GM04504 (cell line): ENCODE data around the gene NRXN3.
A peak's percentile ranks its signal among the peaks of the same experiment; 100 is the strongest.

ENCODE experiments used
- DNase-seq: peaks from one replicate; pipeline ENCODE4 v3.0.0-alpha.2; 2012; ENCODE audit warnings: low read depth

Gene NRXN3

GRCh38 chr14:79583738-79584408 is 1413.7 kb downstream of the NRXN3 start:
- DNase-seq = peak; percentile 46

- DNase-seq = peak; percentile 83
Measured at GRCh38 chr14:79584679-79585078, 1414.5 kb downstream of the NRXN3 start.

GRCh38 chr14:79585845-79586244 is 1415.7 kb downstream of the NRXN3 start:
- no peak for DNase-seq

GRCh38 chr14:79586416-79586815 is 1416.2 kb downstream of the NRXN3 start:
- no peak for DNase-seq

- peak; percentile 56 for DNase-seq
Measured at GRCh38 chr14:79586989-79587598, 1416.9 kb downstream of the NRXN3 start.

- DNase-seq = no peak
Measured at GRCh38 chr14:79587875-79588274, 1417.7 kb downstream of the NRXN3 start.

DNA sequence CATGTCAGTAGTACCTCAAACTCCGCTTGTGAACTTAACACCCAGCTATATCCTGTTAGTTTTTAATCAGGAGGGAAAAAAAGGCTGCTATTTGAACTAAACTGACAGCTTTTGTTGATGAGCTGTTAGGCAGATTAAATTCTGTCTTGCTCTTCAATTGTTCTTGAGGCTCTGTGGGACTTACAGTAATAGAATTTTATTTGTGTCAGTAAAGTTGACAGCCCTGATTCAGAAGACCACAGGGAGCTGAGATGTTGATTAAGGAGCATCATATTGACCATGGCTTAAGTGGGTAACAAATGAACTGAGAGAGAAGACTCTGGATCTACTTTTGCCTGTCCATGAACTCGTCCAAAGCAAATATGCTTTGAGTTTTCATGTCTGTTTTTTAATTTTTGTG is 1418.2 kb downstream of the NRXN3 start:
- no peak for DNase-seq

- peak; percentile 41 for DNase-seq
Measured at GRCh38 chr14:79596551-79596950, 1426.4 kb downstream of the NRXN3 start.

DNA sequence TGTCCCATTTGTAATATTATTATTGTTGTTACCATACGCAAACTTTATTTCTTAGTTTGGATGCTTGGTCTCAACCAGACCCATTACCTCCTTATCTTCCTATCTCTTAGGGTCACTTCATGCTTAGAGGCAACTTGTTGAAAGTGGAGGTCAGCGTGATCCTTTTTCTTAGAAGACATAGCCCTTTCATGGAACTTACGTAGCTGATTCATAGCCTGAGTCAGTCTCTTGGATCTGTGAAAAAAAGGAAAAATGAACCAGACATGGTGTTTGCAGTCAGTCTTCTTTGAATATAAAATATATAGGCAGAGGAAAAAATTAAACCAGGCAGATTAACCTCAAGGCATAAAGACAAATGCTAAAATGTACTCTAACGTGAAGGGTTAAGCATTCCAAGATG is 1427.4 kb downstream of the NRXN3 start:
- no peak for DNase-seq

GRCh38 chr14:79598339-79598738 is 1428.2 kb downstream of the NRXN3 start:
- no peak for DNase-seq

DNA sequence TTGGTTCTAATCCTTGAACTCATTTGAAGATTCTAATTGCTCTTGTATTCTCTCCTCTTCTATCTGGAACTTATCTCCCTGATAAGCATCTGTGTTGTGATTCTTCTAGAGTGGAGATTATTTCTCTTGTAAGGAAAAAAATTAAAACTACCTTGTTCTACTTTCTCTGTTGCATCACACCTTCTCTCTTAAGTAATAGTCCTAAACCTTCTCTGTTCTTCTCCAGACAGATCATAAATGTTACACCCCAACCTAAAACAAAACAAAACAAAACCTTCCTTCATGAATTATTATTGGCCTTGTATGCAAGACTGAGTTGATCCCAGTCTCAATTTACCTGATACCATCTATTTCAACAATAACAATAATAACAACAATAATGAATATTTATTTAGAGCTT is 1429.1 kb downstream of the NRXN3 start:
- no peak for DNase-seq

DNA sequence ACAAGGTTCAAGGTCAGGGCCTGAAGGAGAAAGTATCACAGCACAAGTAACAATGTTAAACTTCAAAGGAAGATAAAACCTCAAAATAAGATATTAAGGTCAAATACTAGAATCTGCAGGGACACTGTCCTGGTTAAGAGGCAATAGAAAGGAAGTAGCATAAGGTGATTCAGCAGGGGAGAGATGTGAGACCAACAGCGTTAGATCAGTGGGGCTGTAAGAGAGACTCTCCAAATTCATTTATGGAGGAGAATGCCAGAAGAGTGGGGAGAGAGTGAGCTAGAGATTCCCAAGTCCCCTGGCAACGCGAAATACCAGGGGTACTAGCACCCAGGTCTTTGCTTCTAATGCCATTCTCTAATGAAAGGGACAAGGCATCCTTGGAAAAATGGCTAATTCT is 1430.2 kb downstream of the NRXN3 start:
- no peak for DNase-seq

GRCh38 chr14:79601579-79601978 is 1431.4 kb downstream of the NRXN3 start:
- no peak for DNase-seq

GRCh38 chr14:79602045-79602444 is 1431.9 kb downstream of the NRXN3 start:
- no peak for DNase-seq

GRCh38 chr14:79602742-79603141 is 1432.6 kb downstream of the NRXN3 start:
- no peak for DNase-seq

GRCh38 chr14:79605849-79606248 is 1435.7 kb downstream of the NRXN3 start:
- no peak for DNase-seq

DNA sequence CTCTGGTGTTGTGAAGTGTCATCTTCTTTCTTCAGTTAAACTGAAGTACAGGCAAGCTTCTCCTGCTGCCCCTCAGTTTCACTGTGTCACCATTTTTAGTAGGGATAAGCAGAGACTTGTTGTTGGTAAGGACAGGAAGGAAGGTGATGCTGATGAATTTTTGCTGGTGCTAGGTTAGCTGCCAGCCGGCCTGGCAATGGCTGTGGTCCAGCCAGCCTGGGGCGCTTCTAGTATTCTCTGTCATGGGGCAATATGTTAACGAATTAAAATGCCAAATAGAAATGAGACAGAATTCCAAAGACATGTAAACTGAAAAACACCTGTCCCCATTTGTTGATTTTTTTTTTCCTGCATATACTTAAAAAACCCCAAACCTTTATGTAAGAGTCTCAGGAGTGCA is 1438.3 kb downstream of the NRXN3 start:
- DNase-seq = no peak

- no peak for DNase-seq
Measured at GRCh38 chr14:79613625-79614024, 1443.5 kb downstream of the NRXN3 start.

DNA sequence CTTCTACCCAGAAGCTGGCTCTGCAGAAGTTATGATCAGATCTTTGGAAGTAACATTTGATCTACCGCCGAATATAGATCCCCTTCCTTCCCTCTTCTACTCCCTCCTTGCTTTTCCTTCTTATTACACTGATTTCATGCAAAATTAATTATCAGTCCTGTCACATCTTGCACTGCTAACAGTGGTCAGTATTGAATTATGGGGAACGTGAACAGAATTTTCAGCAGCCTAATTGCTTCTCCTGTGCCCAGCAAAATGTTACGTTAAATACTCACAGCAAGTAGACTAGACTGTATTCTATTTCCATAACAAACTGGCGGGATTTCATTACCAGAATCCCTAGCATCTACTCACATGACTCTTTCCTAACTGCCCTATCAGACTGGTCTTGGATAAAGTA is 1444.3 kb downstream of the NRXN3 start:
- no peak for DNase-seq

GRCh38 chr14:79627058-79627457 is 1456.9 kb downstream of the NRXN3 start:
- DNase-seq = no peak

- DNase-seq = no peak
Measured at GRCh38 chr14:79629411-79630287, 1459.5 kb downstream of the NRXN3 start.

DNA sequence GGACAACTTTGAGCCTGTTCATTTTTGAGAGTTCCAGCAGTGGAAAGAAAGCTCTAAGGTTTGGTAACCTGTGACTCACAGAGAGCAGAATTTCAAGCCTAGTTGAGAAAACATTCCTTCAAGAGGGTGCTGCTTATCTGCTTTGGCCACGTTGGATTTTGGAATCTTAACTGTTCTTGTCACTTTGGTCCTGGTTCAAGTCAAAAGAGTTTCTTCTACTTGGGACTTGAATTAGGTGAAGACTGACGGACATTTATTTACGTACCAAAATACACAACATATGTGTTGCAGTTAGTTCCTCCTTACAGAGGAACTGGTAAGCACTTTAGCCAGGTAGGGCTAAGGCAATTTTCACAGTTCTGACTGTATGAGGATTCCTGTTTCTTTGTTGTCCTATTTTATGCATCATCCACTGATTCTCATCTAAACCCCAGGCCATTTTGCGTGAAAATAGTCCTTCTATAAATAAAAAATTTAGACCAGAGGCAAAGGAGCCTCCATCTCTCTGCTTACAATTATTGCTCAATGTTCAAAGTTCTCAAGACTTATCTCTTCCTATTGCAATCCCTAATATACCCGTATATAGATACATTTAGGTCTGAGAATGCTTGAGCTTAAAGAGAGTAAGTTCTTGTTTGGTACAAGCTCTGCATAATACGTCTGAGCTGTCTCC is 1460.3 kb downstream of the NRXN3 start:
- no peak for DNase-seq

- no peak for DNase-seq
Measured at GRCh38 chr14:79631276-79631675, 1461.1 kb downstream of the NRXN3 start.
